Gastroesophageal sphincter (tissue), 3 donors: ENCODE results near the gene LGALS3BP.

Source experiments
- CTCF ChIP-seq, 4 experiments: fragments of 200-600 bp in 2 of 4; fragments of 450-650 bp in 2 of 4; sonication (generic) in 1 of 4; IDR thresholded peaks; one replicate each; pipeline ENCODE4 v1.5.1; 2017 to 2019; ENCODE audit warnings: antibody characterized with exemption in 4 of 4, mild to moderate bottlenecking in 2 of 4, moderate library complexity in 2 of 4
- EP300 ChIP-seq: sonication (generic); formaldehyde crosslinking; IDR thresholded peaks from one replicate; pipeline ENCODE4 v1.6.1; 2017; ENCODE audit warnings: antibody characterized with exemption, mild to moderate bottlenecking
- POLR2A ChIP-seq, 2 donors: fragments of 450-650 bp; IDR thresholded peaks; one replicate each; pipeline ENCODE4 v1.6.1; 2017; ENCODE audit warnings: antibody characterized with exemption in 2 of 2, mild to moderate bottlenecking in 2 of 2, moderate library complexity in 1 of 2
- POLR2AphosphoS5 ChIP-seq: sonication (generic); formaldehyde crosslinking; IDR thresholded peaks from one replicate; pipeline ENCODE4 v1.6.1; 2017; ENCODE audit warnings: antibody characterized with exemption

- no peak for TF ChIP-seq POLR2A (IDR thresholded peaks at IDR 0.05)
- TF ChIP-seq CTCF (IDR thresholded peaks at IDR 0.05) = no peak
- TF ChIP-seq POLR2AphosphoS5 = no peak
- TF ChIP-seq EP300 = no peak
Observed at GRCh38 chr17:79027274-79027924, 47.7 kb upstream of the LGALS3BP start.
